ENCODE measurements around the gene RASSF8.
"Not testable (repeated sequence)": the region's sequence is repeated elsewhere in the genome, so short reads cannot be mapped to it uniquely, and the experiment has no call there.

RASSF8 gene

DNA sequence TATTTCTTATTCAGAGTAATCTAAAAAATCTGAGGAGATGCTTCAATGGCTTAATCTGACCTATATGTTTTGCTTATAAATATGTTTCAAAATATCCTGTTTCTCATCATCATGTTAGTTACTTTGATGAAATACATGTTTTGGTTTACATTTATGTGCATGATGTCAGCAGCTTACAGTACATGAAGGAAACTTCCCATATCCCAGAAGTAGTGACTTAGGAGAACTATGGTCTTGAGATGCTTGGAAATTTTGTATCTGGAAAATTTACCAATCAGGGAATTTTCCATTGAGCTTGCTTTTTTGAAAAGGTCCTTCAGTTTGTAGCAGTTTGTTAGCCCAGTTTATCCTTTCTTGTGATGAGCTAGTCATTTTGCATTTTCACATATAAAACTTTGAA lies 73.3 kb downstream of the RASSF8 start:
- no peak for DNase-seq

DNA sequence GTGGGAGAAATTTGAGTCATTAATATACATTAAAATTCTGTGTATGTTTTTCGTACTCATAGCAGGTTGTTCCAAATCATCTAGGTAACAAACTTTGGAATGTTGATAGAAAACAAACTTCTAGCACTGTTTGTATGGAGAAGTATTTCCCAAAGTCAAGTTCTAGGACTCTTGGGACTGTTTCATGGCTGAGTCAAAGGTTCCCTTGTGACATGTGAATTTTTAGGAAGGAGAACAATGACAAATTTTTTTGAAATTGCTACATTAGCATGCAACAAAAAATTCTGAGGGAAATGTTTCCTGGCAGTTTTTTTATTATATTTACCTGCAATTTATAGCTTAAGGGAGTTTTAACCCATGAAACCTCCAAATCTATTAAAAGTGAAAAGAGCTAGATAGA lies 73.8 kb downstream of the RASSF8 start:
- no peak for DNase-seq

DNA sequence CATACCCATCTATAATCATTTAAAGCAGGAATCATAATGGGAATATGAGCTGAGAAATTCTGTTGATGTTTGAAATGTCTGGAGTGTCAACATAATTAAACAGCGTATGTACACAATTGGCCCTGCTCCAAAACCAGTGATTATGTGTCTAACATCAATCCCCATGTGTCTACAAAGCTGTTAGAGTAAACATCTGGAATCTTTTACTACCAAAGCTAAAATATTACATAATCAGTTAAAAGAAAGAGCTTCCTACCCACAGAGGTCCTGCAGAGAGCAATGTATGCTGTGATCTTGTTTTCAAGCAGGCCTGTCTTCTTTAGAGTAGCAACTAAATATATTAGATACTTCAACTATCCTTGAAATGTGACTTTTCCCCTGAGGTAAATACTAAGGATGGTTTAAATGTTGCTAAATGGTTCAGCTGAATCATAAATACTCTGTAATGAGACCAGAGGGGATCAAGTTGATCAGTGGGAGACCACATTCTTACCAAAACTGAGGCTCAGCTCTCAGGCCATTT lies 74.3 kb downstream of the RASSF8 start:
- no peak for DNase-seq

DNA sequence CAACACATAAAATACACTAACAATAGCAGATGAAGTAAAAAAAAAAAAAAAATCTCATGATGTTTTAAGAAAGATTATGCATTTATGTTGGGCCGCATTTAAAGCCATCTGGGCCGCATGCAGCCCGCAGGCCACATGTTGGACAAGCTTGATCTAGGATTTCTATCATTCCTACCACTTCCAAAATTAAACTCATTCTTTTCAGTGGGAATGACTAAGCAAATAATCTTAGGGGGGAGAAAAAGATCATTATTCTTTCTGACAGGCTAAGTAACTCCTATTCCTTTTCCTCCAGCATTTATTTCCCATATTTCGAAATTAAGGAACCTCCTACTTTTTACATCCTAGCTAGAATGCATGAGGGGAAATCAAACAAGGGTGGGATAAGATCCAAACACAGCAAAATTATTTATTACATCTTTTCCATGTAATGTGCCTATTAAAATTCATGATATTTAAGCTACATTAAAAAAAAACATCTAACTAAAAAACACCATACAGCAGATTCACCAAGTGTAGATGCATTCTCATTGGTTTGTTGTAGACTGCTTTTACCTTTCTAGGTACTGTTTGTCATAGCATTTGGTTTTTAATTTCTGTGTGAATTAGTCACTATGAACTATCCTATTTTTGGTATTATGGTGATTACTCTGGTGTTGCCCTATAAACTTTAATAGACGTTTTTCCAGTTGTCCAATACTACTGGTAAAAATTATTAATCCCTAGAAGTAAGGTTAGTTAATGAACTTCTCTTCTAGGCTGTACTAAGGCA lies 76.1 kb downstream of the RASSF8 start:
- no peak for DNase-seq

DNA sequence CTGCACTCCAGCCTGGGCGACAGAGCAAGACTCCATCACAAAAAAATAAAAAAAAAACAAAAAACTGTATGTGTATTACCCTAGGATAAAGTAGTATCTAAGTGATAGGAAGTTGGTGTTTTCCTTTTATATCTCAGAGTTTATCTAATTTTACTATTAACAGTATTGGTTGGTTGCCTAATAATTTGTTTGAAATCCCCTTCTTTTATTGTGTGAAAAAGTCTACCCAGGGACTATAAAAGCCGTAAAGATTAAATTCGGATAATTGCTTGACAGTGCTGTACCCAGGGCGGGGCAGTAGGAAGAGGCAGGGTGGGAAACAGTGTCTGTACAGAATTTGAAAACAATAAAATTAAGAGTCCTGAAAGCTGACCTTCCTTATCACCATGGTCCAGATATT lies 78.4 kb downstream of the RASSF8 start:
- DNase-seq: no peak

DNA sequence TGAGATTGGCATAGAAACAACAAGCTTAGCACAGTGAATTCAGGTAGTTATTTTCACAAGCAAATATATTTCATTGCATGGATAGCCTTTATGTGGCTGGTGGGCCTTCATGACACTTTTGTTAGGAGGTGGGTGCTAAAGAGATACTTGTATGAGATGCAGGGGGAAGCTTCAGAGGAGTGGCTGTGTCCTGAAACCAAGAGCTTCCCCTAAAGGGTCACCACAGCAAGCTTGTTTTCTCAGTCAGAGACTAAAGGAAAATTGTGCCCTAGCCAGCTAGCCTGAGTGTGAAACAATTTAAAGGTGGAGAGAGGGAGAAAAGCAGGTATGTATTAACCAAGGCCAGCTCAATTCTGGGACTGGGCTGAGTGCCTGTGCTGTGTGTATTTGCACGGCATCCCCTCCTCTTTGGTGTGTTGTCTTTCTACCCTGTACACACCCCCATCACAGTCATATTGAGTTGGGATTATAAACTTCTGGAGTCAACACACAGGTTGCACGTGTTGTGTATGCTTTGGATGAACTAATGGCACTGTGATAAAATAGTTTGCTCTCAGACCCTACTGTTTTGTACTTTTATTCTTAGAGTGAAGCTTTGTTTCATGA lies 79.2 kb downstream of the RASSF8 start:
- DNase-seq: no peak

DNA sequence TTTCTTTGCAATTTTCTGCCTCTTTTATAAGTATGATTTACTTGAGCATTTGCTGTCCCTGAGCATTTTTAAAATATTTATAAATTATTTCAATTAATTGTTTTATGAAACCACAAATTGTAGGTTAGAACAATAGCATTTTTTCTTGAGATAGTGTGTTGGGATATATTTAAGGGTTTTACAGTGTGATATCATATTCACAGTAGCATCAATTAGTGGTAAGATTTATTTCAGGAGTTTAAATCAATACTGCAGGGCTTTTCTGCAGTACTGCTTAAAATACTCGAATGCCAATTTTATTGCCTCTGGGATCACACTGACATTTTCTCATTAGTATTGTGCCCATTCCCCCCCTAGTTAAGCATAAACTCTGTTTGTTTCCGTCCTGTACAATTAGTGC lies 84.2 kb downstream of the RASSF8 start:
- no peak for DNase-seq

DNA sequence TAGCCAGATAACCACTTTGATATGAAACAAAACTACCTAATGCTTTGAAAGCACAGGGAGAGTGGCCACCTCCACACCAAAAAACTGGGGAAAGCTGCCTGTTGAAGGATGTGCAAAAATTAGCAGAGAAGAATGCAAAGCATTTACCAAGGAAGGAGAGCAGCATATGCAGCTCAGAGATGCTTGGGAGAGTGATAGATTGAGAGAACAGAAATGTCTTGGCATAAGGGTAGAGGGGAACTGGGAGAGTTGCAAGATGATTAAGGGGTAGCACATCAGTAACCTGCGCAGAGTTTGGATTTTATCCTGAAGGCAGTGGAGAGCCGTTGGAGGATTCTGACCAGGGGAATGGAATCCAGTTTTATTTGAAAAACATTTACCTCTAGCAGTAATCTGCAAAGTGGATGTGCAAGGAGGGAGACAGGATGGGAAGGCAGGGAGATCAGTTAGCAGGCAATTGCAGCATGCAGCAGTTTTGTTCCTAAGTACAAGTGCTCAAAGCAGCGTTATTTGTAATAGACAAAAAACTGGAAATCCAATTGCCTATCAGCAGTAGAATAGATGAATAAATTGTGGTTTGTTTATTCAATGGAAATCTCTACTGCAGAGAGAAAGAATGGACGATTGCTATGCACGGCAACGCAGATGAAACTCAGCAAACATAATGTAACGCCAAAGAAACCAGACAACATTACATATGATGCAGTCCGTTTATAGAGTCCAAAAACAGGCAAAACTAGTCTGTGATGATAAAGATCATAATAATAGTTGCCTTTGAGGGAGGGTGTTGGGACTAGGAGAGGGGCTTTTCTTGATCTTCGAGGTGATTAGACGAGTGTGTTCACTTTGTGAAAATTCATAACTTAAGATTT lies 84.9 kb downstream of the RASSF8 start:
- no peak for DNase-seq

DNA sequence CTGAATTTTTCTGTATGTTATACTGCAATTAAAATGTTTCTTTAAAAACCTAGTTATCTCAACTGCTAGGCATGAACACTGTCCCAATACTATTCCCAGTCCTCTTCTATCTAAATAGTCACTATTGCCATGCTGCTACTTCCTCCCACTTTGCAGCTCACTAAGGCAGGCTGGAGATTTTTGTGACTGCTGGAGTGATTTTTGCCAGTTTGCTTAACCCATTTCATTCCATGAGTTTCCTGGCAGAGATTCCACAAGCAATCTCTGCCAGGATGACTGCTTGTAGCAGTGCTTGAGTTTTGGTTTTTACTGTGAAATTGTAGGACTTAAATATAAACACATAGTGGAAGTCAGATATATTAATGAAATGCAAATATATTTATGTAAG lies 85.5 kb downstream of the RASSF8 start:
- no peak for DNase-seq

DNA sequence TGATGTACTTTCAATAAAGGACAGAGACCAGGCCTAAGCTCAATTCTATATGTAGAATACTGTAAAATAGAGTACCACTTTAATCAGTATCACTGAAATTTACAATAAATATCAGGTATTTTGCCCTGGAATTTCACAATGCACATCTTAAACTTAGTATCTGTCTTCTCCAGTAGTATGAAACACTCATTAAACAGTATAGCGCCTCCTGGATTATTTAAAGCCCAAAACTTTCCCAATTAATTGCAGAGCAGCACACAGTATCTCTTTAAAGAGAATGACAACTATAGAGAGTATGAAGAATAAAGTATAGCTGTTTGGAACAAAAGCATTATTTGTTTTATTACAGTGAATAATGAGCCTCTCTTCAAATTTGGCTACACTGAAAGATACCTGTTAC lies 86.1 kb downstream of the RASSF8 start:
- no peak for DNase-seq

DNA sequence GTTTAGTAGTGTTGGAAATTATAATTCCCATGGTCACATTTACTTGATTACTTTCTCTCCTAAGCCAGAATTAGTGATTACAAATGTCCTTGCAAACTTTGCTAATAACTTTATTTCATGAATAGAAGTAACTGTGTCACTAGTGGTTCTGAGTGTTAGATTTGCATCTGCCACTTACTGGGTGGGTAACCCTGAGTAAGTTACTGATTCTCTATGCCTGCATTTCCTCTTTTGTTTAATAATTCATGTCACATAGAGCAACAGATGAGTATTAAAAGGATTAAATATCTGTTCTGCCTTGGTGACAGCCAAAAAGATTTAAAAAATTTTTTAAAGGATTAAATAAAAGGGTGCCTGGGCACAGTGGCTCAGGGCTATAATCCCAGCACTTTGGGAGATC lies 87.7 kb downstream of the RASSF8 start:
- no peak for DNase-seq

DNA sequence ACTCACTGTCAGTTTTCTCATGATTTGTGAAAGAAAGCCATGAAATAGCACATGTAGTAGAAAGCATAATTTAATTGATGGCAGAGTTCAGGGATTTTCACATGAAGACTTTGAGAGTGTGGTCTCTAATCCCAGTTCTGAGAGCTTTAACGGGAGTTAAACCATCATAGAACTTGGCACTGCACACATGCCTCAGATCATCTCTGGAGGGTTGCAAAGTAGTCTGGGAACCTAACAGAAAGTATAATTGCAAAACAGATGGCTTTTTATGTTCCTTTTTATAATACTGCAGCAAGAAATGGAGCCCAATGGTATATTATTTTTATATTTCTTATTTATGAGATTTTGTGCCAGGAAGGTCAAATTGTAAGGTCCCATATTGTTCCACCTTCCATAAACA lies 88.4 kb downstream of the RASSF8 start:
- no peak for DNase-seq

DNA sequence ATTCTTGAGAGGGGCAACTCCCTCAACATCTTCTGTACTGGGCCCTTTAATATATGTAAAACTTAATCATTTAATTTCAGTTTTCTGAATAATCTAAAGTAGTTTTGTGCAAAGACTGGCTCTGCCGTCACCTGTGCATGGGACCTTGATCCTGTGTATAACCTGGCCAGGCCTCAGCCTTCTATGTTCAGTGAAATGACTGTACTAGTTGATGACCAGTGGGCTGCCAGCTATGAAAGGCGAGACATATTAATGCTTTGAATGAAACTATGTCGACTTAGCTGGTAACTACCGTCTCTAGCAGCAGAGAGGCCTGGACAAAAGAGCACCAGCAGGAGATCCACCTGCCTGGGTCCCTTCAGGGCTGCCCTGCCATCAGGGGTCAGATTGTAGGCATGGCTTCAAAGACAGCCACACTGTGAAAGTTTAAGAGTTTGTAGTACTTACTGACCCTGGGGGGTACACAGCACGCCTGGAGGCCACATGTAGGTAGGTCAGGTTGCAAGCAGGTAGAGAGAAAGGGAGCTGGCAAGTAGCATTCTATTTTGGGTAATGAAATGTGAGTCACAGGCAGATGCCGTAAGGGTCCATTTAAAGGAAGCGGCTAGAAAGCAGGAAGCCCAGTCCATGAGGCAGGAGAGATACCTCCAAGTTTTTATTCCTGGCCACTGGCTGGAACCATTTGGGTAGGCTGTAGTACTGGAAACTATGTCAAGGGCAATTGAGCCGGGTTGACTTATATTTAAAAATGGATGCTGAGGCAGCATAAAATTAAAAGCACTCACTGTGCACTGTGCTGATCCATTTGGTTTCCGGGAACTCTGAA lies 89.1 kb downstream of the RASSF8 start:
- no peak for DNase-seq

DNA sequence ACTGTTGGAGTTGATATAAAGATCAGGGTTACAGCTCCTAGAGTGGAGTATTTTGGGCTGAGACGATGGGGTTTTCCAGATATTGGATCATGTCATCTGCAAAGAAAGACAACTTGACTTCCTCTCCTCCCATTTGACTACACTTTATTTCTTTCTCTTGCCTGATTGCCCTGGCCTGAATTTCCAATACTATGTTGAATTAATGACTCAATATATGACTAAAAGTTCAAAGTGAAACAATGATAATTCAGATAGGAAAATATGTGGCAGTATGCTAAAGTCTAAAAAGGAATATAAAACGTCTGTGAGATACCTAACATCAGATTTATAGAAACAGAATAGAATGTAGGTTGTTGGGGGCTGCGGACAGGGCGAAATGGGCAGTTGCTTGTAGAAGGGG lies 94.2 kb downstream of the RASSF8 start:
- no peak for DNase-seq

DNA sequence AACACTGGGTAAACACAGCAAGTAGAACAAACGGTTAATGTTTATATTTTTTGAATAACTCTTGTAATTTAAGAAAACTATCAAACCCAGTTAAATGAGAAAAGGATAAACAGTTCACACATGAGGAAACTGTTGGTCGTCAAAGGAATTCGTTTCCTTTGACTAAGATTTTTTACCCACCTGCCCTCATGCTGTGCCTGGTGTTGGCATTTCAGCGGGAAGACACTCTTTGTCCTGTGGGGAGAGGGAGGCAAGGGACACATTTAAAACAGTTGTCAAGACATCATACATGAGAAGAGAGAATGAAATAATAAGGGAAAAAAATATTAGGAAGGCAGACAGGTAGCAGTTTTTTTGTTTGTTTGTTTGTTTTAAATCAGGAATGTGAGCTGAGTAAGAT lies 95.9 kb downstream of the RASSF8 start:
- no peak for DNase-seq

DNA sequence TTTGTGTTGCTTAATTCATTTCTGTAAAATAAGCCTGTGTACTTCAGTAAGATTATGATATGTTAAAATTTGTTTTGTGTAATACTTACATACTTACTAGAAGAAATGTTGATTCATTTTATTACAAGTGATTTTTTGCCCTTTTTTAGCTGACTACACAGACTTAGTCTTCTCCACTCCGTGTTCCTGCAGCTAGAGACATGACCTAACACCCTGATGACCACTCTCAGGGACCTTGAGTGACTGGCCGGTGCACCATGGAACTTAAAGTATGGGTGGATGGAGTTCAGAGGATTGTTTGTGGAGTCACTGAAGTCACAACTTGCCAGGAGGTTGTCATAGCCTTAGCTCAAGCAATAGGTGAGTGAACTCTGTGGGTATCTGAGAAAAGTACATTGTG lies 96.6 kb downstream of the RASSF8 start:
- no peak for DNase-seq

DNA sequence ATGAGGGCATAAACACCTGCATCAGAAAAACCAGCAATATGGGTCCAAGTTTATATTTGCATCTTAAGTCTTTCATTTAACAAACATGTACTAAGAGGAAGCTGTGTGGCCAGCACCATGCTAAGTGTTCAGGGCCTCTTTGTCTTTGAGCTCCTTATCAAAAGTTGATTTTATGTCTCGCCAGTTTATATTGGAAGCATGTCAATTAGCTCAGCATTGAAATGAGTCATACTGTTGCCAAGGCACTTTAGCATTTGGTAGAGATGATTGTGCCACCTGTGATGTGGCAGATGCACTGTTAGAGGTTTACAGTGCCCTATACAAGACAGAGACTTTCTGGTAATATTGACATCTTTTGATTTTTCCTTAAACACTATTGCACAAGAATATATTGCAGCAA lies 97.9 kb downstream of the RASSF8 start:
- no peak for DNase-seq

DNA sequence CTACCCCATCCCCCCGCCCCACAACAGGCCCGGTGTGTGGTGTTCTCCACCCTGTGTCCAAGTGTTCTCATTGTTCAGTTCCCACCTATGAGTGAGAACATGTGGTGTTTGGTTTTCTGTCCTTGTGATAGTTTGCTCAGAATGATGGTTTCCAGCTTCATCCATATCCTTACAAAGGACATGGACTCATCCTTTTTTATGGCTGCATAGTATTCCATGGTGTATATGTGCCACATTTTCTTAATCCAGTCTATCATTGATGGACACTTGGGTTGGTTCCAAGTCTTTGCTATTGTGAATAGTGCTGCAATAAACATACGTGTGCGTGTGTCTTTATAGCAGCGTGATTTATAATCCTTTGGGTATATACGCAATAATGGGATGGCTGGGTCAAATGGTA lies 98.8 kb downstream of the RASSF8 start:
- not testable (repeated sequence) for DNase-seq

DNA sequence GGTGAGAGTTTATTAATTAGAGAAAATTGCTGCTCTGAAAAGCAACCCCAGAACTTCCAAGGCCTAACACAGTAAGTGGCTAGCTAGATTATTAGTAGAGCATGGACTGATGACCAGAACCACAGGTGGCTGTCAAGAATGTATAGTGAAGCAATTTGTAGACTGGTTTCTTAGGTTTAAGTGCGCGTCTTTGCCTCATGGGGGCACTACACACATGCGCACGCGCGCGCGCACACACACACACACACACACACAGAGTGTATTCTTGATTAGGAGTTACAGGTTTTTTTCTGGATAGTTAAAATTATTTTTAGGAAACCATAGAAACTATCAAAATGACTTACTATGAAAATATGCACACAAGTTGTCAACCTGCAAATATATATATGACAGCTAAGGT lies 99.8 kb downstream of the RASSF8 start:
- no peak for DNase-seq

DNA sequence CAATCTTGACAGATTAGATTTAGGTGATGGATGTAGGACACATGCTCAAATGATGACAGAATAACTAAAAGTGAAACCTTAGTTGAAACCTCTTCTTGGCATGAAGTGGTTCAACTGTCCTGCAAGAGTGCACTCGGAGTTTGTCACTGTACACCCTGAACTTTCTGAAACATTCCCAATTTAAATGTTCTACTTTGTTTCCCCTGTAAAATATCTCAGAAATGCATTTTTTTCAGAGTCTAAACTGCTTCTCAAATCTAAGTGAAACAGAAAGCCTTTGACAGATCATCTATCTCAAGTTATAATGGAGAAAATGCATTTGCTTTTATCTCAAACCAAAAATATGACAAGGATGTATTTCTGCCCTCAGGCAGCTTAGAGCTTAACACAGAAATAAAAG lies 100.3 kb downstream of the RASSF8 start:
- no peak for DNase-seq

DNA sequence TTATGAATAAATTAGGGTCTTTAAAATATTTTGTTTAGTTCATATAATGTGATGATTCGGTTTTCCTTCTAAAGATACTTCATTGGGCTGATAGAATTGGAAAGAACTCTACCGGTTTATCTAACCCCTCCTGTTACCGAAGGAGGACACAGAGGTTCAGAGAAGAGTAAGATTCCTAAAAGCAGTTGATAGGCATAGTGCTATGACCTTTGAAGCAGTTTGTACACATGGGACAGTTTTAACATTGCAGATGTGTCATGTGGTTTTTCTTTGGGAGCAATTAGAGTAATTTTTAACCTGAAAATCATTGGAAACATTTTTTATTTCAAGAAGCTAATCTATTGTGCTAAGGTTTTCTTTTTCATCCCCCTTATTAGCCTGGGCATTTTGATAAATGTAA lies 103.5 kb downstream of the RASSF8 start:
- no peak for DNase-seq

DNA sequence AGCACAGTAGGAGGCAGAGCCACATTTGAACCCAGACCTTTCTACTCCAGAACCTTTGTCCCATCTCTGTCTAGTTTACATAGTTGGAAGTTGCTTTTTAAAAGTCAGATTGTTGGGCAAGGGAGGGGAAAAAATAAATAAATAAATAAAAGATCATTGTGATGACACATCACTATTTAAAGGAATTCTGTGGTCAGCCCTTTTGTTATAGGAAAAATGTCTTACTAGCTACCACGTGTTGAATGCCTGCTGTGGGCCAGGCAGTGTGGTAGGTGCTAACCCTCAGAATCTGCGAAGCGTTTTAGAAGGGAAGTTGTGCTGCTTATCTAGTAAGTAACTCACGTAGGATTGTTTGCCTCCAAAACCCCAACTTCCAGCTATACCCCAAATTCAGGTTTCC lies 104.1 kb downstream of the RASSF8 start:
- DNase-seq: no peak

DNA sequence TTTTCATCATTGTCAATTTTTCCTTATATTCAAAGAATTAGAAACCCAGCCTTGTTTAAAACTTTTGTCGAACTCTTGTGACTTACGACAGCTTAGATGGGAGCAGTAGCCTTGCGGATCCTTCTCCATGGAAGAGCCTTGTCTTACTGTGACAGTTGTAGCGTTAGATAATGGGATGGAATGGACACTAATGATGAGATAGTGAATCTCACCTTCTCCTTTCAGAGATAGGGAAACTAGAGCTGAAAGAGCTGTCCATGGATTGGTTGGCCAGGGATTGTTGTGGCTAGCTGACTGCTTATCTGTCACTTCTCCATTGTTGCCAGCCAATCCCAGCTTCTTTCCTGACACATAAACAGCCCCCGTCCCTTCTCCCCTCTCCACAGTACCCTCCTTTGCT lies 107.0 kb downstream of the RASSF8 start:
- no peak for DNase-seq
